HEK293 (cell line): ENCODE measurements around the gene FRS2.

ENCODE experiments used
- CTCF ChIA-PET: fragments of 350-600 bp; formaldehyde crosslinking; extraction: SDS; loops from one replicate; lab custom pipeline; 2021; ENCODE audit warnings: antibody characterized with exemption; lab: Yijun Ruan, JAX
- POLR2A ChIA-PET: fragments of 300-600 bp; formaldehyde crosslinking; extraction: SDS; loops from one replicate; lab custom pipeline; 2020; ENCODE audit warnings: antibody characterized with exemption, inconsistent platforms; lab: Yijun Ruan, JAX
- H3K27ac ChIP-seq: fragments of 200-500 bp; sonication (Bioruptor generic); 2 replicates; pipeline ENCODE4 v1.5.1; 2014; ENCODE audit warnings: low read depth, low read length, control low read depth, inconsistent platforms; ENCODE audit errors: extremely low read depth
- H3K36me3 ChIP-seq, 2 experiments: fragments of 200-500 bp in 1 of 2; sonication (Bioruptor generic) in 1 of 2; 1 replicate in 1 of 2; 2 replicates in 1 of 2; pipeline ENCODE4 v1.5.1; 2014 to 2017; ENCODE audit warnings: inconsistent platforms in 2 of 2, low read length in 2 of 2; ENCODE audit not compliant: control insufficient read depth in 2 of 2, insufficient read depth in 1 of 2
- H3K4me1 ChIP-seq: fragments of 200-500 bp; sonication (Bioruptor generic); 2 replicates; pipeline ENCODE4 v1.5.1; 2014; ENCODE audit warnings: mild to moderate bottlenecking, low read length, inconsistent platforms; ENCODE audit not compliant: control insufficient read depth, insufficient read depth
- H3K4me3 ChIP-seq: 2 replicates; pipeline ENCODE4 v1.5.1; 2011; ENCODE audit warnings: low read depth, mild to moderate bottlenecking, control low read depth, low read length, moderate library complexity
- H3K9me3 ChIP-seq: fragments of 200-500 bp; sonication (Bioruptor generic); 2 replicates; pipeline ENCODE4 v1.5.1; 2014; ENCODE audit warnings: low read depth, low read length, inconsistent platforms; ENCODE audit not compliant: control insufficient read depth, insufficient read depth
- GLI2 ChIP-seq: fragments of 450-650 bp; formaldehyde crosslinking; IDR thresholded peaks from 2 replicates; pipeline ENCODE4; 2017; ENCODE audit warnings: missing biosample characterization, missing genetic modification characterization, low read depth, borderline replicate concordance
- HIC1 ChIP-seq: fragments of 450-650 bp; formaldehyde crosslinking; IDR thresholded peaks from 2 replicates; pipeline ENCODE4 v1.5.1; 2016; ENCODE audit warnings: missing biosample characterization, missing genetic modification characterization
- SP3 ChIP-seq: fragments of 450-650 bp; formaldehyde crosslinking; IDR thresholded peaks from 2 replicates; pipeline ENCODE4 v1.5.1; 2016; ENCODE audit warnings: missing biosample characterization, missing genetic modification characterization
- WT1 ChIP-seq: fragments of 450-650 bp; formaldehyde crosslinking; IDR thresholded peaks from 2 replicates; pipeline ENCODE4 v1.5.1; 2016; ENCODE audit warnings: missing biosample characterization, missing genetic modification characterization
- YY2 ChIP-seq: fragments of 450-650 bp; formaldehyde crosslinking; IDR thresholded peaks from 2 replicates; pipeline ENCODE4 v1.5.1; 2016; ENCODE audit warnings: missing biosample characterization, missing genetic modification characterization
- ZBTB20 ChIP-seq: fragments of 450-650 bp; formaldehyde crosslinking; IDR thresholded peaks from 2 replicates; pipeline ENCODE4 v1.5.1; 2016; ENCODE audit warnings: missing biosample characterization, missing genetic modification characterization
- ZBTB21 ChIP-seq: fragments of 450-650 bp; formaldehyde crosslinking; IDR thresholded peaks from 2 replicates; pipeline ENCODE4 v1.5.1; 2017; ENCODE audit warnings: missing biosample characterization, missing genetic modification characterization
- ZNF155 ChIP-seq: fragments of 450-650 bp; formaldehyde crosslinking; IDR thresholded peaks from 2 replicates; pipeline ENCODE4 v1.5.1; 2016; ENCODE audit warnings: missing biosample characterization, missing genetic modification characterization
- ZNF211 ChIP-seq: fragments of 450-650 bp; formaldehyde crosslinking; IDR thresholded peaks from 2 replicates; pipeline ENCODE4 v1.5.1; 2016; ENCODE audit warnings: low read depth, missing biosample characterization, missing genetic modification characterization
- ZNF26 ChIP-seq: fragments of 450-650 bp; formaldehyde crosslinking; IDR thresholded peaks from 2 replicates; pipeline ENCODE4 v1.5.1; 2016; ENCODE audit warnings: missing biosample characterization, missing genetic modification characterization
- ZNF280C ChIP-seq: fragments of 450-650 bp; formaldehyde crosslinking; IDR thresholded peaks from 2 replicates; pipeline ENCODE4 v1.5.1; 2016; ENCODE audit warnings: missing biosample characterization, missing genetic modification characterization
- ZNF292 ChIP-seq: fragments of 450-650 bp; formaldehyde crosslinking; IDR thresholded peaks from 2 replicates; pipeline ENCODE4 v1.5.1; 2016; ENCODE audit warnings: low read depth, missing biosample characterization, missing genetic modification characterization, borderline replicate concordance
- ZNF354C ChIP-seq: fragments of 450-650 bp; formaldehyde crosslinking; IDR thresholded peaks from 2 replicates; pipeline ENCODE4 v1.5.1; 2016; ENCODE audit warnings: missing biosample characterization, missing genetic modification characterization, low read depth, borderline replicate concordance
- ZNF518A ChIP-seq: fragments of 450-650 bp; formaldehyde crosslinking; conservative IDR thresholded peaks from 2 replicates; pipeline ENCODE4 v1.5.1; 2016; ENCODE audit warnings: low read depth, missing biosample characterization, missing genetic modification characterization
- ZNF626 ChIP-seq: fragments of 450-650 bp; sonication (Bioruptor Pico); formaldehyde crosslinking; IDR thresholded peaks from 2 replicates; pipeline ENCODE4 v1.5.1; 2018; ENCODE audit warnings: missing biosample characterization, missing genetic modification characterization, inconsistent platforms

Gene FRS2

GRCh38 chr12:69516950-69517349 lies 46.8 kb downstream of the FRS2 start:
- CTCF ChIA-PET: interaction anchor here (0.7 to 1.0 kb wide), 2 partner anchors 26 to 34 kb away, joined by 3 read pairs; no protein-coding TSS in a partner anchor
- Histone ChIP-seq H3K27ac (no peak overlapping the region), H3K36me3 (no peaks in the 10 kb centered on the region; a peak in 1 of 3 replicates), H3K4me1 (peaks cover 31% of the 10 kb centered on the region), H3K4me3 (no peak overlapping the region), H3K9me3 (no peaks in the 10 kb centered on the region; the same call in 1 of the 2 replicates)
- POLR2A ChIA-PET: no interaction called here
- no peak for TF ChIP-seq ZNF518A (tag by site-specific recombination)
- no peak for TF ChIP-seq ZNF292
- no peak for TF ChIP-seq ZNF211
- no peak for TF ChIP-seq WT1 (tag by site-specific recombination)
- no peak for TF ChIP-seq GLI2 (tag by site-specific recombination)
- no peak for TF ChIP-seq ZNF354C (tag by site-specific recombination)
- TF ChIP-seq ZNF626: no peak

- no peak overlapping the region for H3K4me3 ChIP-seq
- POLR2A ChIA-PET: no interaction called here
- TF ChIP-seq ZNF155 (tag by site-specific recombination): no peak
- H3K4me1 ChIP-seq: peaks cover 27% of the 10 kb centered on the region
- no peaks in the 10 kb centered on the region; the same call in 1 of the 2 replicates for H3K9me3 ChIP-seq
- H3K36me3 ChIP-seq: no peaks in the 10 kb centered on the region; a peak in 1 of 3 replicates
- CTCF ChIA-PET: interaction anchor here (0.7 to 1.0 kb wide), 2 partner anchors 26 to 34 kb away, joined by 3 read pairs; no protein-coding TSS in a partner anchor
- no peak overlapping the region for H3K27ac ChIP-seq
These were observed 47.2 kb downstream of the FRS2 start for GRCh38 chr12:69517406-69517805.

- H3K27ac ChIP-seq: no peak overlapping the region
- ChIA-PET POLR2A (no interaction called here), CTCF (no interaction called here)
- H3K9me3 ChIP-seq: no peaks in the 10 kb centered on the region; the same call in 1 of the 2 replicates
- no peaks in the 10 kb centered on the region; a peak in 1 of 3 replicates for H3K36me3 ChIP-seq
- H3K4me3 ChIP-seq: no peak overlapping the region
- H3K4me1 ChIP-seq: peaks cover 9% of the 10 kb centered on the region
- no peak for TF ChIP-seq ZBTB20 (tag by site-specific recombination)
- no peak for TF ChIP-seq YY2
- TF ChIP-seq HIC1: no peak
- TF ChIP-seq ZNF26: no peak
- TF ChIP-seq ZBTB21 (tag by site-specific recombination): no peak
- TF ChIP-seq ZNF280C (tag by site-specific recombination): no peak
- no peak for TF ChIP-seq SP3 (tag by site-specific recombination)
These were observed 49.7 kb downstream of the FRS2 start for GRCh38 chr12:69519871-69520270.
